Suprapubic skin (tissue), 2 donors: ENCODE data around the gene FBXW9.

ENCODE experiments used
- EP300 ChIP-seq: sonication (generic); formaldehyde crosslinking; IDR thresholded peaks from one replicate; pipeline ENCODE4 v1.6.1; 2017; ENCODE audit warnings: antibody characterized with exemption
- POLR2A ChIP-seq, 2 donors: fragments of 450-650 bp; IDR thresholded peaks; one replicate each; pipeline ENCODE4 v1.6.1; 2017; ENCODE audit warnings: antibody characterized with exemption in 2 of 2, mild to moderate bottlenecking in 2 of 2, moderate library complexity in 2 of 2

GRCh38 chr19:12705169-12705568 is 8.7 kb upstream of the FBXW9 start:
- TF ChIP-seq EP300 (no peak), POLR2A (IDR thresholded peaks at IDR 0.05) (no peak)
